Bone marrow (tissue), 2 donors: Measurements from ENCODE around the gene GH1.
"Not testable (repeated sequence)": the region's sequence is repeated elsewhere in the genome, so short reads cannot be mapped to it uniquely, and the experiment has no call there.

Experiments used
- DNase-seq, 2 donors: peaks; one replicate each; lab custom pipeline; 2025; lab: John Stamatoyannopoulos, UW

GH1 gene

GRCh38 chr17:63918789-63919305, at the start of gene GH1:
GH1 (minus strand) TSS chr17:63918839; CDS start chr17:63918776, 63 bp downstream.
- not testable (repeated sequence) for DNase-seq

GRCh38 chr17:63967953-63968352, 49.3 kb upstream of the GH1 start:
- DNase-seq = no peak

GRCh38 chr17:63966646-63967264, 48.1 kb upstream of the GH1 start:
- no peak for DNase-seq

- DNase-seq = no peak
These were observed 44.5 kb upstream of the GH1 start for GRCh38 chr17:63963123-63963522.

GRCh38 chr17:63962298-63962744, 43.7 kb upstream of the GH1 start:
- DNase-seq = no peak

GRCh38 chr17:63961355-63962212, 42.9 kb upstream of the GH1 start:
- DNase-seq = no peak

- no peak for DNase-seq
These were observed 41.8 kb upstream of the GH1 start for GRCh38 chr17:63960430-63960829.

- no peak for DNase-seq
These were observed 41.4 kb upstream of the GH1 start for GRCh38 chr17:63960006-63960405.

- no peak for DNase-seq
These were observed 37.8 kb upstream of the GH1 start for GRCh38 chr17:63956296-63956920.

- DNase-seq = no peak
These were observed 37.2 kb upstream of the GH1 start for GRCh38 chr17:63955791-63956190.

GRCh38 chr17:63955232-63955631, 36.6 kb upstream of the GH1 start:
- no peak for DNase-seq

GRCh38 chr17:63954402-63955063, 35.9 kb upstream of the GH1 start:
- peak in 1 of 2 donors; percentile 4 for DNase-seq

- DNase-seq = no peak
These were observed 32.6 kb upstream of the GH1 start for GRCh38 chr17:63950940-63951907.

GRCh38 chr17:63949576-63950250, 31.1 kb upstream of the GH1 start:
- no peak for DNase-seq

- DNase-seq = no peak
These were observed 29.9 kb upstream of the GH1 start for GRCh38 chr17:63948521-63948920.

GRCh38 chr17:63947711-63948330, 29.2 kb upstream of the GH1 start:
- no peak for DNase-seq

GRCh38 chr17:63946440-63947363, 28.1 kb upstream of the GH1 start:
- DNase-seq = peak; percentile 30 to 32

GRCh38 chr17:63945784-63946439, 27.3 kb upstream of the GH1 start:
- DNase-seq = no peak
